UCSD-AML1 (cell line): ENCODE results near the gene NTRK3.

ENCODE experiments used
- DNase-seq: peaks from one replicate; lab custom pipeline; 2025; ENCODE audit not compliant: unreplicated experiment; lab: John Stamatoyannopoulos, UW

NTRK3 gene

DNA sequence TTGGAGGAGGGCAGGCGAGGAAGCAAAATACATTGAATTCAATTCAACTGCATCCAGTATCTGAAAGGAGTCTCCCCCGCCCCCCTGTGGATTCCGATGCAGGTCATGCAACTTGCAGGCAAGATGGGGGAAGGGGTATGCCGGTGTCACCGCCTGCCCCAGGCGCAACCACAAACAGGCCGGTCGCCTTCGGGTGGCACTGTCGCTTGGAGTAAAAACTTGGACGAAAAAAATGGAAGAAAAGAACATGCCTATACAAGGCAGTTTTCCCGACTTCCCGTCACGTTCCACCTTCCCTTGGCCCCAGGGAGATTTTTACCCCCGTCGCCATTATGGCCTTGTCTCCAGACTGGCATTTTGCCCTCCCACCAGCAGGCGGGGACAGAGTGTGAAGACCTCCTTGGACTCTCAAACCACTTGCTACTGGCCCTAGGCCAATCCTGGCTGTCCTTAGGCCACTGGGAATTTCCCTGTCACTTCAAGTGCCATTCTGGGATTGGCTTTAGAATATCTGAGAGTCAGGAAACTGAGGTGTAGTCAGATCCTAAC lies 1.6 kb upstream of the NTRK3 start:
- no peak for DNase-seq

DNA sequence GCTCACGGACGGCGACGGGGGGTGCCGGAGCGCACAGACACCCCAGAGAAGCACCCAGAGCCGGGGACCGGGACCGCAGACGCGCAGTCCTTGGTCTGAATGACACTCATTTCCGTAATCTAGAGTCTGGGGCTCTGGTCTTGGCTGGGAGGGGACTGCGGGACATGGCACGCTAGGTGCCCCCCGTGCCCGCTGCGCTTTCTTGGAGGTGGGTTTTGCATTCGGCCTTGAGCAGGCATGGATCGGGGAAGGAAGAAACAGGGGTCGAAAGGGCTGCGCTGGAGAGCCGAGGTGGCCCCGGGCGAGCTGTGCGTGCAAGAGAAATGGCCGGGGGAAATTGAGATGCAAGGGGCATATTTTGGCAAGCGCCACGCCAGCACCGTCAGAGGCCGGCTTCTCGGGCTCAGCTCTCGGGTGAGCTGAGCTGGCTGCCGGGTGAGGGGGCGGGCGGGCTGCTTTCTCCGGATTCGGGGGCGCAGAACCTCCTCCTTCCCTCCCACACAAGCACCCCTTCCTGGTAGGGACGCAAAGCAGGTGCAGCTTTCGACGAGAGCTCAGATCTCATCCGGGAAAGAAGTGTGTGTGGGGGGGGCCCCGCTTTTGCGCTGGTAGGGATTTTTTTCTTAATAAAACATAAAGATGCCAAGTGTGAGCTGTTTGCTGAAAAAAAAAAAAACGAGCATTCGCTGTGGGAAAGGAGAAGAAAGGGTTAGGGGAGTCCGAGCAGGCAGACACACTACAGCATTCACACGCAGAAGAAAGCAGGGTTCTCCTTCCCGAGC lies 963 bp upstream of the NTRK3 start:
- no peak for DNase-seq

DNA sequence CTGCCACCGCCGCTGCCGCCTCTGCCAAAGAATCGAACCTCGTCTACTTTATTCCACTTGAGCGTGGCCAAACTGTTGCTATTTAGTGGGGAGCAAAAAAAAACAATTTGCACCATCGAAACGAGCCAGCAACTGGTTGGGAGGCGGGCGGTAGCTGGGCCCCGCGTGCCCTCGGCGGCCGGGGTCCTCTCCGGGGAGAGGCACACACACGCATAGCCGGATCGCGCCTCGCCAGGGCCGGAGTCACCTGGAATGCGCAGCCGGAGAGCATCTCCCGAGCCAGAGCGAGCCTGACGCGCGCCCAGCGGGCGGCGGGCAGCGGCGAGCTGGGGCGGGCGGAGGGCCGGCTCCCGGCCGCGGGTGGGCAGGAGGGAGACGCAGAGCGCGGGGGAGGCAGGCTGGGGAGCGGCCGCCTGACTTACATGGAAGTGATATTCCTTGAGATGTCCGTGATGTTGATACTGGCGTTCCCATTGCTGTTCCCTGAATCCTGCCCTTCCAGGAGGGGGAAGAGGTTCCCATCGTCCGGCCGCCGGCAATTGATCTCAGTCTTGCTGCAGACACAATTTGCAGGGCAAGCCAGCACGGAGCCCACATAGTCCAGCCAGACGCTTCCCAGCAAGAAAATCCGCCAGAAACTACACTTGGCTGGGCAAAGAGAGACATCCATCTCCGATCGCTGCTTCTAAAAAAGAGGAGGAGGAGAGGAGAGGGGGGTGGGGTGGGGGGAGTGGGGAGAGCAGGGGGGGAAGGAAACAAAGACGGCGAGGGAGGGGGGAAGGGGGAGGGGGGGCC lies 858 bp downstream of the NTRK3 start:
- no peak for DNase-seq

DNA sequence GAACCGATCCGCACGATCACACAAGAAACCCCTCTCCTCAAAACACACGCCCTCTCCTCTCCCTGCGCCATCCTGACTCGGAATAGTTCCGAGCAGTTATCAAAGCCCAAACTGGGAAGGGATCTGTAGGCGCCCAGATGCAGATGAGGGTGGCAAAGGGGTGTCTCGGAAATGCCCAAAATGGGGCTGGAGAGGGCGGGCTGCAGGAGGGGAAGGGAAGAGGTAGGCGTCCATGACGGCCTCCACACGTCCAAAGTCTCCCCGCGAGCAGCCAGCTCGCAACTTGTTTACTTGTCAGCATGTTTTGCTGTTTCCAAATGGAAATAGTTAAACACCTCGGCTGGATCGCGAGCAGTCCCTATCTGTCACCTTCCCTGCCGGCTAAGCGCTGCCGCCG lies 1.5 kb downstream of the NTRK3 start:
- no peak for DNase-seq

DNA sequence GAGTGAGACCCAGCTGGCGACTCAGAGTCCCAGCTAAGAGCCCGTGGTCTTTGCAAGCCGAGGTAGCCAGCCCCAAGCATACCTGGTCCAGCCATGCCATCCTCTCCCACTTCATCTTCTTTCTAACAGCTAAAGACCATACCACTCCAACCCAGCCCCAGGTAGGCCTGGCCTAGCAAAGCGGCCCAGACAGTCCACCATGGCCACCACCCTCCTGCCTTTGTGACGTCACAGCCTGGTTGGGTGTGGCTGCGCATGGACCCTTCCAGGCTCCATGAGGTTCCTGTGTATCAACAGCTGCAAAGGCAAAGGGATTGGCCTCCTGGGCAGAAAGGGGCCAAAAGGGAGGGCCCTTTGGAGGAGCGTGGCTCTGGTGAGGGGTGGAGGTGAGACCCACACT lies 4.1 kb downstream of the NTRK3 start:
- DNase-seq = no peak

DNA sequence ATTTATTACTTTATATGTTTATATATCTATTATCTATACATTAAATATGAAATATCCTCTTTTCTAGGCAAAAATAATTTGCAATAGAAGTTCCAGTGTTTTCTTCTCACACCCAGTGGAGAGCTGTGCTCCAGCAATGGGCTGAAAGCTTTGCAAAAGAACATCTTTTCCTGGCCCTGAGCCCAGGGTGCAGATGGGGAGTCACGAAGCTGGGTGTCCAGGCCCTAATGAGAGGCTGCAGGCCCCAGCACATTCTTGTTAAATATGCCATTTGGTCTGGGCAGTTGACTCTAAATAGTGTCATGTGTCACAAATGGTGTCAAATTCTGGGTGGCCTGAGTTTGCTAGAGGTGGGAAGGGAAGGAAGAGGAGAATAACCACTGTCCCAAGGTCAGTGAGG lies 5.7 kb downstream of the NTRK3 start:
- DNase-seq = no peak

DNA sequence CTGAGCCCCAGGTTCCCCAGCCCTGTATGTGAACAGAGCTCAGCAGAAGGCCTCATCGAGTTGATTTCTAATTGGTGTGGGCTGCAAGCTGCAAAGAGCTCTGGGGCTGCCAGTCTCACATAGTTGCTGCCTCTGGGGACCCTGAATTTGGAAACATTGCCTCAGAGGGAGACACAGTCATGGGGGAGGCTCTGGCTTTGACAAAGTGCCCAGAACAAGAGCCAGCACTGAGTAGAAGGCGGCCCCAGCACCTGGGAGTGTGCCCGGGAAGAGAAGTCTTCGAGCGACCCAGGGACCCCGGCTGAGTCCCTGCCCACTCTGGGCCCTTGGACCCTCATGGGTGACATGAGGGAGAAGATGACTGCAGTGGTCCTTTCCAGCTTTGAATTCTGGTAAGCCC lies 7.3 kb downstream of the NTRK3 start:
- DNase-seq = no peak

DNA sequence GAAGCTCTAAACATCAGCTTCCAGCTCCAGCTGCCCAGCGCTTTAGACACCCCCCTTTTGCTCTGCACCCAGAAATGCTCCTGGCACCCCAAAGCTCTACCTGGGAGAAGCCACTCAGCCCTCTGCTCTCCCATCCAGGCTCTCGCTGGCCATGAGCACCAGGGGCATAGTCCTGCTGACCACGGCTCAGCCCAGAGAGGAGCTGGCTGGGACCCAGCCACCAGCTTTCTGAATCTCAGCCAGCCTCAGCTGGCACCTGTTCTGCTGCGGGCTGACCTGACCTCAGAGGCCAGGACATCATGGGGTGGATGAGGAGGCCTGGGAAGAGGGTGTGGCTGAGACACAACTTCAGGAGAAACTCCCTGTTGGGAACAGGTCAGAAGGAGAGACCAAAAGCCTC lies 8.6 kb downstream of the NTRK3 start:
- DNase-seq = no peak

DNA sequence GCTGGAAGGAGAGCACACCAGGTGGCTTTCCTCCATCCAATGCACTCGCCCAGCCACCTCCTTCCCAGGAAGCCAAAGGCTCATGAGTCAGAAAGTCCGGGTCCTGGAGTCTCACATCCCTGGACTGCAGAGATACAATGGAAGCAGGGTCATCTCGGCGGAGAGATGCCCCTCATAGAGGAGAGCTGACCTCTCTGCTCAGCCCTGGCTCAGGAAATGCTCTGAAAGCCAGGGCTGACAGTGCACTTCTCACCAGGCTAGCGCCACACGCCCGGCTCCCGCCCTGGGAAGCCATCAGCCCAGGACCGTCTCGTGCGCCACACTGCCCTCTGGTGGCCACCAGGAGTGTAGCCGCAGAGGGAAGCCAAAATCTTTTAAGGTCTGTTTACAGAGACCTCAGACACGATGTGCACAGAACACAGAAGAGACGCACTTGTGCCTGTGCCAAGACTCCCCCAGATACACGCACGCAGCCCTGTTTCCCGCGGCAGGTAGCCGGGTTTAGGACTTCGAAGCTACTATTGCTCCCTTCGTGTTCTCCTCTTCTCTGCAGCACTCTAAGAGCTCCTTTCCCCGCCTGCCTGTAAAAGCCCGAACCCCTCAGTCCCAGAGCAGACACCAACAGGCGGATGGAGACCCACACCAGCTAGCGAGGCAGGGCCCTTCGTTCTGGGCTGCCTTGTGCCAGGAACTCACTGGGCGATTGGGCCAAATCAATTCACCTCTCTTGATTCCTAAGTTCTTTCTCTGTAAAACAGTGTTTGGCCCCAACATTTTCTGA lies 9.7 kb downstream of the NTRK3 start:
- DNase-seq = peak; percentile 73

DNA sequence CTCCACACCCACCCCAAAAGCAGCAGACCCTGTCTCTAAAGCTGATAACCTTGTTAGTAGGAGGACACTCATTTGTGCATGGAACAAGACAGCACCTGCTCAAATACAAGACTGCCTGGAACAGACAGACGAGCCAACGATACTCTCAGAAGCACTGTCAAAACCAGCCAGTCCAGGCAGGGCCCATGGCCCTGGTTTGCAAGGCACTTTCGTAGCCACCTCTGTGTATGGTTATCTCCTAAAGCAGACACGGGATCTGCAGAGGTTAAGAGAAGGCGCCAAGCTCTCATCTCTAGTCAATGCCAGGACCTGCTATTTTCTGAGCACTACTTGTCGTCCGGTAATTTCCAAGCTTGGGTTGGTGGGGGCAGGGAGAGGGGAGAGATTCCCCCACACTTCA lies 10.5 kb downstream of the NTRK3 start:
- DNase-seq = no peak

DNA sequence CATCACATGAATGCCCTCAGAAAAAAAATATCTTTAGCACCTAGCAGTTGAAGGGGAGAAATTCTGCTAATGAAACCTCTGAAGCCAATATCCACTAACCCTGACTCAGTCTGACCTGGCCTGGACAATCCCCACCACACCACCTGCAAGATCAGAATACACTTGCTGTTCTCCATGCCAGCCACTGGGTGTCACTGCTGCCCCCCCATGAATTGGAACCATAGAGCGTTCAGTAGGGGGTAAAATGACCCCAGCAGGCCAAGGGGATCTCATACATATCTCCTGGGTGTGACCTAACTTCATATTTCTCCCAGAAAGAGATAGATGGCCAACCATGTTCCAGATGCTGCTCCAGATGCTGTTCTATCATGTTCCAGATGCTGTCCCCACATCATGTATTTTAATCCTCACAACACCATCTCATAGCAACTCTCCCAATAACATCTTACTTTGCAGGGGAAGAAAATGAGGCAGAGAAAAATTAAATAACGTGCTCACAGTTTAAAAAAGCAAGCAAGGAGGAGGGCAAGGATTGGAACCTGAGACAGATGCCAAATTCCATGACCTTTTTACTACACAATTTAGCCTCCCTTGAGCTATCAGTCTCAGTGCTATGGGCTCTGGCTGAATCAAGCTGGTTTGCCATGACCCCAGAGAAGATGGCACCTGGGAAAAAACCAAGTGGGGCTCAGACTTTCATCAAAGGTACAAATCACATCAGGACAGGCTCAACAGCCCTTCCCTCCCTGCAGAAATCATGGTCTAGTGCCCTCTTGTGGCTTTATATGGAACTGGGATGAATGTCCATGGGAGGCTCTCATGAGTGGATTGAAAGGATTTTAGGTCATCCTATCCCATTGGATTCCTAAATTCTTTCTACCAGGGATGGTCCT lies 12.4 kb downstream of the NTRK3 start:
- no peak for DNase-seq

DNA sequence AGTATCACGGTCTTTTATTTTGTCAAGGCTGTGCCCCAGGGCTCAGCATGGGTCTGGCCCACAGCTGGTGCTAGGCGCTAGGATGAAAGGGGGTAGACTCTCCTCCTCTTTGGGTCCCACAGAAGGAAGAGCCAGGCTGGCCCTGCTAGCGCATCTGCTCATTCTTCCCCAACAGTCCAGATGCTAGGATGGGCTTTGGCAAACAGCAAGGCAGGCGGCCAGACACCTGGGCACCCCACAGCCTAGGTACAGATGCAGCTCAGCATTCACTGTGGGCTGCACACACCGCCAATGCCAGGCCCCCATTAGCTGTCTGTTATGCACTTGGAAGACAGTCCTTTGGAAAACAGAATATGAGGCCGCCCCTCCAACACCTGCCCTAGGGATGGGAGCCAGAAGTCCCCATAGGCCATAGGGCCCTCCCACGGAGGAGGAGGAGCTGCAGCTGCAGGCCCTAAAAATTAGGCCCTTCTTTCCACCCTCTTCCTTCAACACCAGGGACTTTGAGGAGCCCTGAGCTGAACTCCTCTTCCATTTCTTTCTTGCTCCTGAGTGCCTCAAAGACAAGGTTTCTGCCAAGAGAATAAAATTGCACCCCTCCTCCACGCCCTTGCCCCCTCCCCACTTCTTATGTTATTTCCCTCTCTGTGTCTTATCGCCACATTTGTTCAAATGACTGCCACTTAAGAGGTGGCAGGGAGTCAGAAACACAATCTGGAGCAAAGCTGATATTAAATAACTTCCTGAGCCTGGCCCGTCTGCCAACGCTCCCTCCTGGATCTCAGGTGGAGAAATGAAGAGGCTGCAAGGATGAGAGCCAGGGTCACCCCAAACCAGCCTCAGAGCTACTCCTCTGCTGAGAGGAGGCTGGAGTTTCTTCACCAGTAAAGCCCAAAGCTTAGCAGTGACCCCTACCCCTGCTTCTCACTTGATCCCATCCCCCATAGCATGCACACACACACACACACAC lies 13.7 kb downstream of the NTRK3 start:
- no peak for DNase-seq

DNA sequence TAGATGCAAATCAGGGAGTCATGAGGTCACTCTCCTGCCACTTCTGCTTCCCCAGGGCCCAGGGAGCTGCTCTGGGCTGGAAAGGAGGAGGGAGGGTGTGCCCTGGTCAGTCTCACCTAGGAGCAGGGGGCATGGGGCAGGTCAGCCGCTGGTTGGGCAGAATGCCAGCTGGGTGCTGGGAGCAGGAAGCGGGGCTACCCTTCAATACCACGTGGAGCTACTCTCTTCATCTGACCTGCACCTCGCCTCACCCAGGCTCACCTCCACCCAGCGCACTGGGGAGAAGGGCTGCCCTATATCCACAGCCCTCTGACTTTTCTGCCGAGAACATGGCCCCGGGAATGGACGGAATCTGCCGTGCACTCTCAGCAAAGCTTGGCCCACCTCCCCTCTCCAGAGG lies 15.1 kb downstream of the NTRK3 start:
- no peak for DNase-seq

DNA sequence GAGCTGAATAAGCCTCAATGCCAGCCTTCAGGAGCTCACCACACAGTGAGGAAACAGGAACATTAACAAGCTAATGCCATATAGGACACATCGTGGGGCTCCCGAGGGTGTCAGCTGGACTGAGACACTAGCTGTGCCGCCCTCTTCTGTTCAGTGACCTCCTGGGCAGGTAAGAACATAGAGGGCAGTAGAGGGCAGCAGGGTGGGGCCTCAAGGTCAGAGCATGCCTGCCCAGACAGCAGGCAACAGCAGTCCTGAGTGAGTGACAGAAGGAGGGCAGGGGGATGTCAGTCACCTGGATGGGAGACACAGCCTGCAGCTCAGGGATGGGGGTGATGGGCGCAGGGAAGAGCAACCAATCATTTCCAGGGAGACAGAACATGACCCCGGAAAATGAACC lies 15.5 kb downstream of the NTRK3 start:
- no peak for DNase-seq

DNA sequence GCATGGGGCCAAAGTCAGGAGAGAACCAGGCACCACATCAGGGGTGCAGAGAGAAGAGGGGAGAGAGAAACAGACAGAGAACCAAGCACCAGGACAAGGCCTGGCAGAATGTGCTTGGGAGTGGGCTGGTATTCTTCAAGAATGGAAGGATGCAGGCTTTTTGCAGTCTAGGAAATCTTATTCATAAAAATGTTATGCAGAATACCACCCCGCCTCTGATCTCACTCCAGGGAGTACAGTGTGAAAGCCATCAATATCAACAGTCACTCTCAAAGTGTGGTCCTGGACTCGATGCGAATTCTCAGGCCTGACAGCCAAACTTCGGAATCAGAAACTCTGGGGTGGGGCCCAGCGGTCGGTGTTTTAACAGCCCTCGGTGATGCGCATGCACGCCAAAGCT lies 16.9 kb downstream of the NTRK3 start:
- DNase-seq = no peak

DNA sequence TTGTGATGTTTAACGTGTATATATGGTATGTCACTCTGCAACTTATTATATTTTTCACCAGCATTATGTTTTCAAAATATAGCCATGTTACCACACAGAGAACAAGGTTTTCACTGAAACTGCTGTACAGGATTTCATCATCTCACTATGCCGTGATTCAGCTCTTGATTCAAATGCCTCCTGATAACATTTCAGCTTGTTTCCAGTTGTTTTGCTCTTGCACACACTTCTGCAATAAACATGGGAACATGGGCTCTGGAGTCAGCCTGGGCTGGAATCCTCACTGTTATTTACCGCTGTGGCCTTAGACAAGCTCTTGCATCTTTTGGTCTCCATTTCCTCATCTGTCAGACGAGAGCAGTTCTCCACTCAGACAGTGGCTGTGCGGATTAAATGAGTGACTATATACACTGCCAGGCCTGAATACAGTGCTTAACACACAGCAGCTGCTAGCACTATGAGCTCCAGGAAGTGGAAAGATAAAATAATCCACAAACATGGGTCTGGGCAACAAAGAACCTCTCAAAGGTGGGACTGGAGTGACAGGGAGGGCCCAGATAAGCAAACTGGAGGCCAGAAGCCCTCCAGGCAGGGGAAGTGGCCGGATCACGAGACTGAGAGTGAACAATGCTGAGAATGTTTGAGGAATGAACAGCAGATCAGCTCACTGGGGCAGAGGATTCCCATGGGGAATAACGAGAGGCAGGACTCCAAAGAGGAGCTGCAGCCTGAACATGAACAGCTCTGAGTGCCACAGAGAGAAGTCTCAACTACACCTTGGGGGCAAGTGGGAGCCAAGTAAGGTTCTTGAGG lies 17.7 kb downstream of the NTRK3 start:
- no peak for DNase-seq

DNA sequence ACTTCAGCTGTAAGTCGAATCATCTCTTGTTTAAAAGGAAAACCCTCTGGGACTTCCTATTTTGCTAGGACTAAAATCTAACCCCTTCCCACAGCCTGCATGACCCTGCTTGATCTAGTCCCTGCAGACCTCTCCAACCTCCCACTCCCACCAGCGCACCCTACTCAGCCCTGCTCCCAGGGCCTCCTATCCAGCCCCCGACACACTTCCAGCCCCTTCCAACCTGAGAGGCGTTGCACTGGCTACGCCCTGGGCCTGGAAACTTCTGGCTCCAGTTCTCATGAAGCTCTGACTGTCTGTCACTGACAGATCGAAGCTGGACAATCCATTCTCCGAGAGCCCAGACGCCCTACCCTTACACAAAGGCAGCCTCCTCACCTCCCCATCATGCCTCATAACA lies 21.8 kb downstream of the NTRK3 start:
- DNase-seq = no peak

DNA sequence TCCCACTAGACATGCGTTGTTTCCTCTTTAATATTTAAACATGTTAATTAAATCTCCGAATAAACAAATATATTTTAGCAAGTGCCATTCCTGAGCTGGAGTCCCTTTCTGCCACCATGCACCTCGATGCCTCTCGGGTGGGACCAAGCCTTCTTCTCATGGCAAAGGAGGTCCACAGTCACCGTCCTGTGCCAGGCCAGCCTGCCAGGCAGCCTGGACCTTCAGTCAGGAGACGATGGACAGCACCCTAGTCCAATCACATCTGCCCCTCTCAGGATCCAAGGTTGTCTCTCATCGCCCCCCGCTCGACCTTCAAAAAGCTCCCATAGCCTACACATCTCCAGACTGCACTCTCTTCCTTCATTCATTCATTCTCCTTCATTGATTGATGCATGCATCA lies 22.6 kb downstream of the NTRK3 start:
- DNase-seq = no peak

DNA sequence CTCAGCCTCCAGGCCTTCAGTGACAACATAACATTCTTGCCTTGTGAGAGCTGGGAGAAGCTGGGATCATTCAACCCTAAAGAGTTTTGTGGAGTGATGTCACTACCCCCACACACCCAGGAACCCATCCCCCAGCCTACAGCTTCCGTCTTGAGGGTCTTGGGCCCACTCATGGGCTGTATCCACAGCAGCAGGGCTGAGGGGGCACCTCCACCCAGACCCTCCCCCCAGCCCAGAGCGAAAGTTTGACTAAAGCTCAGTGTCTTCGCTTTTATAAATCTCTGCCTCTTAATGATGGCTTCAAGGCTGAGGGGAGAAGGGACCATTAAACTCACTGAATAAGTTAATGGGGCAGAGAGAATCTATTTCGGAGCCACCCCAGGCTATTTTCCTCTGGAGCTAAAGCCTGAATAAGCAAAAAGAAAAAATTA lies 23.8 kb downstream of the NTRK3 start:
- DNase-seq = no peak
